SK-N-SH treated with all-trans-retinoic acid at 6 μM for 48 hours (cell line): Measurements from ENCODE around the gene PRR12.

Experiments
- ATAC-seq: fragments of 200-7000 bp; cut with Tn5 transposase; 3 replicates; pipeline ENCODE4 v1.9.1; 2020; ENCODE audit warnings: mild to moderate bottlenecking, moderate library complexity
- ARNTL ChIP-seq: fragments of 450-650 bp; formaldehyde crosslinking; IDR thresholded peaks from 2 replicates; pipeline ENCODE4 v1.5.0; 2020; ENCODE audit warnings: low read depth, mild to moderate bottlenecking, moderate library complexity, borderline replicate concordance
- BACH2 ChIP-seq: fragments of 250-450 bp; sonication (Bioruptor Pico); IDR thresholded peaks from 2 replicates; pipeline ENCODE4 v1.9.0; 2021; ENCODE audit warnings: mild to moderate bottlenecking, borderline replicate concordance
- CSDC2 ChIP-seq: fragments of 250-450 bp; sonication (Bioruptor Pico); IDR thresholded peaks from 2 replicates; pipeline ENCODE4 v1.5.0; 2020; ENCODE audit warnings: mild to moderate bottlenecking, moderate library complexity
- GLIS3 ChIP-seq: fragments of 250-450 bp; sonication (Bioruptor Pico); IDR thresholded peaks from 2 replicates; pipeline ENCODE4 v1.5.0; 2020; ENCODE audit warnings: mild to moderate bottlenecking, moderate library complexity
- ISL1 ChIP-seq: fragments of 250-450 bp; sonication (Bioruptor Pico); IDR thresholded peaks from 2 replicates; pipeline ENCODE4 v2.1.2; 2022; ENCODE audit warnings: mild to moderate bottlenecking, moderate library complexity
- OSR1 ChIP-seq: fragments of 250-450 bp; sonication (Bioruptor Pico); IDR thresholded peaks from 2 replicates; pipeline ENCODE4 v1.8.0; 2022; ENCODE audit warnings: moderate library complexity, mild to moderate bottlenecking, inconsistent platforms
- PPARA ChIP-seq: fragments of 250-450 bp; sonication (Bioruptor Pico); IDR thresholded peaks from 2 replicates; pipeline ENCODE4 v1.5.0; 2020; ENCODE audit warnings: mild to moderate bottlenecking, borderline replicate concordance
- RARB ChIP-seq: fragments of 250-450 bp; sonication (Bioruptor Pico); IDR thresholded peaks from 2 replicates; pipeline ENCODE4 v1.8.0; 2021; ENCODE audit warnings: mild to moderate bottlenecking, moderate library complexity
- SNAI2 ChIP-seq: fragments of 250-450 bp; sonication (Bioruptor Pico); IDR thresholded peaks from 2 replicates; pipeline ENCODE4 v1.5.0; 2020; ENCODE audit warnings: mild to moderate bottlenecking, moderate library complexity
- TCF4 ChIP-seq: fragments of 250-450 bp; sonication (Bioruptor Pico); IDR thresholded peaks from 2 replicates; pipeline ENCODE4 v1.8.0; 2021; ENCODE audit warnings: mild to moderate bottlenecking, moderate library complexity, borderline replicate concordance
- TOX ChIP-seq: fragments of 250-450 bp; sonication (Bioruptor Pico); IDR thresholded peaks from 2 replicates; pipeline ENCODE4 v1.8.0; 2021; ENCODE audit warnings: mild to moderate bottlenecking, moderate library complexity, borderline replicate concordance
- ZC3H10 ChIP-seq: fragments of 250-450 bp; sonication (Bioruptor Pico); IDR thresholded peaks from 2 replicates; pipeline ENCODE4 v1.5.1; 2021; ENCODE audit warnings: mild to moderate bottlenecking, moderate library complexity
- ZFP3 ChIP-seq: fragments of 250-450 bp; sonication (Bioruptor Pico); IDR thresholded peaks from 2 replicates; pipeline ENCODE4 v1.5.0; 2020; ENCODE audit warnings: mild to moderate bottlenecking, moderate library complexity
- ZNF565 ChIP-seq: fragments of 450-650 bp; formaldehyde crosslinking; conservative IDR thresholded peaks from 2 replicates; pipeline ENCODE4 v1.5.0; 2020; ENCODE audit warnings: low read depth, mild to moderate bottlenecking, moderate library complexity
- ZNF8 ChIP-seq: fragments of 450-650 bp; formaldehyde crosslinking; IDR thresholded peaks from 2 replicates; pipeline ENCODE4 v1.5.0; 2020; ENCODE audit warnings: mild to moderate bottlenecking, moderate library complexity
- TF ChIP-seq, protein P1 (sequence below): fragments of 250-450 bp; sonication (Bioruptor Pico); IDR thresholded peaks from 2 replicates; pipeline ENCODE4 v1.5.1; 2021; ENCODE audit warnings: mild to moderate bottlenecking, moderate library complexity
- TF ChIP-seq, protein P2 (sequence below): fragments of 250-450 bp; sonication (Bioruptor Pico); IDR thresholded peaks from 2 replicates; pipeline ENCODE4 v1.8.0; 2021; ENCODE audit warnings: low read depth, mild to moderate bottlenecking, moderate library complexity, borderline replicate concordance
- TF ChIP-seq, protein P3 (sequence below): fragments of 250-450 bp; sonication (Bioruptor Pico); IDR thresholded peaks from 2 replicates; pipeline ENCODE4 v1.5.0; 2020; ENCODE audit warnings: mild to moderate bottlenecking, moderate library complexity
- TF ChIP-seq, protein P4 (sequence below): fragments of 250-450 bp; sonication (Bioruptor Pico); IDR thresholded peaks from 2 replicates; pipeline ENCODE4 v1.8.0; 2020; ENCODE audit warnings: mild to moderate bottlenecking, moderate library complexity, borderline replicate concordance
- TF ChIP-seq, protein P5 (sequence below): fragments of 250-450 bp; sonication (Bioruptor Pico); IDR thresholded peaks from 2 replicates; pipeline ENCODE4 v1.5.1; 2020; ENCODE audit warnings: low read depth, mild to moderate bottlenecking, moderate library complexity

Gene PRR12

DNA sequence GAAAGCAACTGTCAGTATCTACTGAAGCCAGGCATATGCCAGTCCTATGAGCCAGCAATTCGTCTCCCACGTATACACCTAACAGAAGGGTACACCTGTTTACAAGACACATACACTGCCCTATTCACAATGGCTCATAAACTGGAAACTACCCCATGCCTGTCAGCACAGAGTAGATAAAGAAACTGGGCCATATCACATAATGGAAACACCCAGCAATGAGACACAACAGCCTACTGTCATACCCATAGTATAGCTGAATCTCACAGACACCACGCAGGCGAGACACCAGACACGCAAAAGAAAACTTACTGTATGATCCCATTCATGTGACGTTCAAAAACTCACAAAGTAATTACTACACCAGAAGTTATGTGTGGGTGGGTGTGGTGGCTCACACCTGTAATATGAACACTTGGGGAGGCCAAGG, 26.4 kb upstream of the PRR12 start:
- TF ChIP-seq PPARA (CRISPR knock-in tag) (no peak), ZFP3 (CRISPR knock-in tag) (no peak), ZNF8 (CRISPR knock-in tag) (no peak), GLIS3 (CRISPR knock-in tag) (no peak), TCF4 (no peak), RARB (CRISPR knock-in tag) (no peak), ZNF565 (CRISPR knock-in tag) (no peak), ARNTL (CRISPR knock-in tag) (no peak), ISL1 (CRISPR knock-in tag) (no peak), CSDC2 (CRISPR knock-in tag) (no peak), ZC3H10 (CRISPR knock-in tag) (no peak), BACH2 (CRISPR knock-in tag) (no peak)
- TF ChIP-seq, protein P1, sequence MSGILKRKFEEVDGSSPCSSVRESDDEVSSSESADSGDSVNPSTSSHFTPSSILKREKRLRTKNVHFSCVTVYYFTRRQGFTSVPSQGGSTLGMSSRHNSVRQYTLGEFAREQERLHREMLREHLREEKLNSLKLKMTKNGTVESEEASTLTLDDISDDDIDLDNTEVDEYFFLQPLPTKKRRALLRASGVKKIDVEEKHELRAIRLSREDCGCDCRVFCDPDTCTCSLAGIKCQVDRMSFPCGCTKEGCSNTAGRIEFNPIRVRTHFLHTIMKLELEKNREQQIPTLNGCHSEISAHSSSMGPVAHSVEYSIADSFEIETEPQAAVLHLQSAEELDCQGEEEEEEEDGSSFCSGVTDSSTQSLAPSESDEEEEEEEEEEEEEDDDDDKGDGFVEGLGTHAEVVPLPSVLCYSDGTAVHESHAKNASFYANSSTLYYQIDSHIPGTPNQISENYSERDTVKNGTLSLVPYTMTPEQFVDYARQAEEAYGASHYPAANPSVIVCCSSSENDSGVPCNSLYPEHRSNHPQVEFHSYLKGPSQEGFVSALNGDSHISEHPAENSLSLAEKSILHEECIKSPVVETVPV = no peak
- TF ChIP-seq, protein P2, sequence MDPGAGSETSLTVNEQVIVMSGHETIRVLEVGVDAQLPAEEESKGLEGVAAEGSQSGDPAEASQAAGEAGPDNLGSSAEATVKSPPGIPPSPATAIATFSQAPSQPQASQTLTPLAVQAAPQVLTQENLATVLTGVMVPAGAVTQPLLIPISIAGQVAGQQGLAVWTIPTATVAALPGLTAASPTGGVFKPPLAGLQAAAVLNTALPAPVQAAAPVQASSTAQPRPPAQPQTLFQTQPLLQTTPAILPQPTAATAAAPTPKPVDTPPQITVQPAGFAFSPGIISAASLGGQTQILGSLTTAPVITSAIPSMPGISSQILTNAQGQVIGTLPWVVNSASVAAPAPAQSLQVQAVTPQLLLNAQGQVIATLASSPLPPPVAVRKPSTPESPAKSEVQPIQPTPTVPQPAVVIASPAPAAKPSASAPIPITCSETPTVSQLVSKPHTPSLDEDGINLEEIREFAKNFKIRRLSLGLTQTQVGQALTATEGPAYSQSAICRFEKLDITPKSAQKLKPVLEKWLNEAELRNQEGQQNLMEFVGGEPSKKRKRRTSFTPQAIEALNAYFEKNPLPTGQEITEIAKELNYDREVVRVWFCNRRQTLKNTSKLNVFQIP (CRISPR knock-in tag) = no peak
- TF ChIP-seq, protein P3, sequence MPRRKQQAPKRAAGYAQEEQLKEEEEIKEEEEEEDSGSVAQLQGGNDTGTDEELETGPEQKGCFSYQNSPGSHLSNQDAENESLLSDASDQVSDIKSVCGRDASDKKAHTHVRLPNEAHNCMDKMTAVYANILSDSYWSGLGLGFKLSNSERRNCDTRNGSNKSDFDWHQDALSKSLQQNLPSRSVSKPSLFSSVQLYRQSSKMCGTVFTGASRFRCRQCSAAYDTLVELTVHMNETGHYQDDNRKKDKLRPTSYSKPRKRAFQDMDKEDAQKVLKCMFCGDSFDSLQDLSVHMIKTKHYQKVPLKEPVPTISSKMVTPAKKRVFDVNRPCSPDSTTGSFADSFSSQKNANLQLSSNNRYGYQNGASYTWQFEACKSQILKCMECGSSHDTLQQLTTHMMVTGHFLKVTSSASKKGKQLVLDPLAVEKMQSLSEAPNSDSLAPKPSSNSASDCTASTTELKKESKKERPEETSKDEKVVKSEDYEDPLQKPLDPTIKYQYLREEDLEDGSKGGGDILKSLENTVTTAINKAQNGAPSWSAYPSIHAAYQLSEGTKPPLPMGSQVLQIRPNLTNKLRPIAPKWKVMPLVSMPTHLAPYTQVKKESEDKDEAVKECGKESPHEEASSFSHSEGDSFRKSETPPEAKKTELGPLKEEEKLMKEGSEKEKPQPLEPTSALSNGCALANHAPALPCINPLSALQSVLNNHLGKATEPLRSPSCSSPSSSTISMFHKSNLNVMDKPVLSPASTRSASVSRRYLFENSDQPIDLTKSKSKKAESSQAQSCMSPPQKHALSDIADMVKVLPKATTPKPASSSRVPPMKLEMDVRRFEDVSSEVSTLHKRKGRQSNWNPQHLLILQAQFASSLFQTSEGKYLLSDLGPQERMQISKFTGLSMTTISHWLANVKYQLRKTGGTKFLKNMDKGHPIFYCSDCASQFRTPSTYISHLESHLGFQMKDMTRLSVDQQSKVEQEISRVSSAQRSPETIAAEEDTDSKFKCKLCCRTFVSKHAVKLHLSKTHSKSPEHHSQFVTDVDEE (CRISPR knock-in tag) = no peak
- TF ChIP-seq, protein P4, sequence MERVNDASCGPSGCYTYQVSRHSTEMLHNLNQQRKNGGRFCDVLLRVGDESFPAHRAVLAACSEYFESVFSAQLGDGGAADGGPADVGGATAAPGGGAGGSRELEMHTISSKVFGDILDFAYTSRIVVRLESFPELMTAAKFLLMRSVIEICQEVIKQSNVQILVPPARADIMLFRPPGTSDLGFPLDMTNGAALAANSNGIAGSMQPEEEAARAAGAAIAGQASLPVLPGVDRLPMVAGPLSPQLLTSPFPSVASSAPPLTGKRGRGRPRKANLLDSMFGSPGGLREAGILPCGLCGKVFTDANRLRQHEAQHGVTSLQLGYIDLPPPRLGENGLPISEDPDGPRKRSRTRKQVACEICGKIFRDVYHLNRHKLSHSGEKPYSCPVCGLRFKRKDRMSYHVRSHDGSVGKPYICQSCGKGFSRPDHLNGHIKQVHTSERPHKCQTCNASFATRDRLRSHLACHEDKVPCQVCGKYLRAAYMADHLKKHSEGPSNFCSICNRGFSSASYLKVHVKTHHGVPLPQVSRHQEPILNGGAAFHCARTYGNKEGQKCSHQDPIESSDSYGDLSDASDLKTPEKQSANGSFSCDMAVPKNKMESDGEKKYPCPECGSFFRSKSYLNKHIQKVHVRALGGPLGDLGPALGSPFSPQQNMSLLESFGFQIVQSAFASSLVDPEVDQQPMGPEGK (CRISPR knock-in tag) = no peak

DNA sequence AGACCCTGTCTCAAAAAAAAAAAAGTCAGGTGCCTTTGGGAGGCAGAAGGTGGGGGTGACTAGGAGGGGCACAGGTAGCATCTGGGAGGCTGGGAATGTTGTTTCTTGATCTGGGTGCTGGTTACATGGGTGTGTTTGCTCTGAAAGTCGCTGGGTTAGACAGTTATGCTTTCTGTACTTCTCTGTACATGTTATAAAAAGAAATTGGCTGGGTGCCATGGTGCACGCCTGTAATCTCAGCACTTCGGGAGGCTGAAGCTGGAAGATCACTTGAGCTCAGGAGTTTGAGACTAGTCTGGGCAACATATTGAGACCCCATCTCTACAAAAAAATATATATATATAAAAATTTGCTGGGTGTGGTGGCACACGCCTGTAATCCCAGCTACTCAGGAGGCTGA, 25.7 kb upstream of the PRR12 start:
- ATAC-seq = no peak
- TF ChIP-seq TCF4 = no peak
- TF ChIP-seq GLIS3 (CRISPR knock-in tag) = no peak
- TF ChIP-seq, protein P3 (CRISPR knock-in tag) = no peak
- TF ChIP-seq SNAI2 (CRISPR knock-in tag) = no peak
- TF ChIP-seq, protein P1 = no peak
- TF ChIP-seq TOX = no peak
- TF ChIP-seq OSR1 (CRISPR knock-in tag) = no peak
- no peak for TF ChIP-seq ZNF565 (CRISPR knock-in tag)
- TF ChIP-seq BACH2 (CRISPR knock-in tag) = no peak
- TF ChIP-seq, protein P5, sequence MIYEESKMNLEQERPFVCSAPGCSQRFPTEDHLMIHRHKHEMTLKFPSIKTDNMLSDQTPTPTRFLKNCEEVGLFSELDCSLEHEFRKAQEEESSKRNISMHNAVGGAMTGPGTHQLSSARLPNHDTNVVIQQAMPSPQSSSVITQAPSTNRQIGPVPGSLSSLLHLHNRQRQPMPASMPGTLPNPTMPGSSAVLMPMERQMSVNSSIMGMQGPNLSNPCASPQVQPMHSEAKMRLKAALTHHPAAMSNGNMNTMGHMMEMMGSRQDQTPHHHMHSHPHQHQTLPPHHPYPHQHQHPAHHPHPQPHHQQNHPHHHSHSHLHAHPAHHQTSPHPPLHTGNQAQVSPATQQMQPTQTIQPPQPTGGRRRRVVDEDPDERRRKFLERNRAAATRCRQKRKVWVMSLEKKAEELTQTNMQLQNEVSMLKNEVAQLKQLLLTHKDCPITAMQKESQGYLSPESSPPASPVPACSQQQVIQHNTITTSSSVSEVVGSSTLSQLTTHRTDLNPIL (CRISPR knock-in tag) = no peak

More for the DNA sequence above, 26.4 kb upstream of the PRR12 start:
- no peak for ATAC-seq
